GM06990 (cell line): ENCODE data around the gene RC3H2.
"Not testable (repeated sequence)": the region's sequence is repeated elsewhere in the genome, so short reads cannot be mapped to it uniquely, and the experiment has no call there.

ENCODE experiments used
- DNase-seq: peaks from one replicate; pipeline ENCODE4 v3.0.0-alpha.2; 2011; ENCODE audit not compliant: insufficient read length; ENCODE audit errors: extremely low read depth
- H3K27me3 ChIP-seq: replicated peaks from 2 replicates; pipeline ENCODE4 v1.6.0; 2011; ENCODE audit warnings: low read length; ENCODE audit not compliant: control insufficient read depth, insufficient read depth
- H3K36me3 ChIP-seq: 2 replicates; pipeline ENCODE4 v1.5.1; 2011; ENCODE audit warnings: low read length; ENCODE audit not compliant: control insufficient read depth, insufficient read depth
- H3K4me3 ChIP-seq: replicated peaks from 2 replicates; pipeline ENCODE4 v1.5.1; 2011; ENCODE audit warnings: low read depth, mild to moderate bottlenecking, control low read depth, low read length
- TF ChIP-seq, protein P1 (sequence below): IDR thresholded peaks from 2 replicates; pipeline ENCODE4 v1.5.1; 2011; ENCODE audit warnings: low read length, control low read depth, mild to moderate bottlenecking, inconsistent platforms; ENCODE audit not compliant: insufficient read depth, poor library complexity, severe bottlenecking

Gene RC3H2

DNA sequence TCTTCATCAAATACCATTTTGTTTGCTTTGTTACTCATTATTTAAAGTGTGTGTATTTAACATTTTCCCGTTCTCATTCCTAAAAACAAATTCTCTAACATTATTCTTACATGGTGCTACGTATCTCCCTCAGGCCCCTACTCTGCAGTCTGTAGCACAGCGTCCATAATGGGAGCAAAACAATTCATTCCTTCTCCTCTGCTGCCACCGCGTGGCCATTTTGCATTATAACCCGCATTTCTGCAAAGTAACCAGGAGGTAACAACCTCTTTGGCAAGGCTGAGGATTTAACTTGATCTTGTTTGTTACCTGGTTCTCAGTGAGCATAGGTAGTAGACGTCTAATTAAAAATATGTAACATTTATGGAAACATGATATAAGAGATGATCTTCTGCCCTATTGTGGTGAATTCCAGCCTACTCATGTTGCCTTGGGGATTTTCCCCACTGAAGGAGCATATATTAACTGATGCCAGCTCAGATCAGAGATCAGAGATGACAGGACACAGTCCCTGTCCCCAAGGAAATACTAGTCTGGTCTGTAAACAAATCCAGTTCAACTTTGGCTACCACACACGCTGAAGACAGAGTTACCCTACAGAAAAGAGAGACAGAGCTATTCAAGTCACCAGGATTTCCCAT is 94.7 kb downstream of the RC3H2 start:
- TF ChIP-seq, protein P1, sequence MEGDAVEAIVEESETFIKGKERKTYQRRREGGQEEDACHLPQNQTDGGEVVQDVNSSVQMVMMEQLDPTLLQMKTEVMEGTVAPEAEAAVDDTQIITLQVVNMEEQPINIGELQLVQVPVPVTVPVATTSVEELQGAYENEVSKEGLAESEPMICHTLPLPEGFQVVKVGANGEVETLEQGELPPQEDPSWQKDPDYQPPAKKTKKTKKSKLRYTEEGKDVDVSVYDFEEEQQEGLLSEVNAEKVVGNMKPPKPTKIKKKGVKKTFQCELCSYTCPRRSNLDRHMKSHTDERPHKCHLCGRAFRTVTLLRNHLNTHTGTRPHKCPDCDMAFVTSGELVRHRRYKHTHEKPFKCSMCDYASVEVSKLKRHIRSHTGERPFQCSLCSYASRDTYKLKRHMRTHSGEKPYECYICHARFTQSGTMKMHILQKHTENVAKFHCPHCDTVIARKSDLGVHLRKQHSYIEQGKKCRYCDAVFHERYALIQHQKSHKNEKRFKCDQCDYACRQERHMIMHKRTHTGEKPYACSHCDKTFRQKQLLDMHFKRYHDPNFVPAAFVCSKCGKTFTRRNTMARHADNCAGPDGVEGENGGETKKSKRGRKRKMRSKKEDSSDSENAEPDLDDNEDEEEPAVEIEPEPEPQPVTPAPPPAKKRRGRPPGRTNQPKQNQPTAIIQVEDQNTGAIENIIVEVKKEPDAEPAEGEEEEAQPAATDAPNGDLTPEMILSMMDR, result peak; percentile 60
- DNase-seq, result peak; percentile 17
- H3K36me3 ChIP-seq, result no peaks in the 10 kb centered on the region; the same call in 1 of the 2 replicates
- no peak overlapping the region for H3K4me3 ChIP-seq
- no peaks in the 10 kb centered on the region for H3K27me3 ChIP-seq

DNA sequence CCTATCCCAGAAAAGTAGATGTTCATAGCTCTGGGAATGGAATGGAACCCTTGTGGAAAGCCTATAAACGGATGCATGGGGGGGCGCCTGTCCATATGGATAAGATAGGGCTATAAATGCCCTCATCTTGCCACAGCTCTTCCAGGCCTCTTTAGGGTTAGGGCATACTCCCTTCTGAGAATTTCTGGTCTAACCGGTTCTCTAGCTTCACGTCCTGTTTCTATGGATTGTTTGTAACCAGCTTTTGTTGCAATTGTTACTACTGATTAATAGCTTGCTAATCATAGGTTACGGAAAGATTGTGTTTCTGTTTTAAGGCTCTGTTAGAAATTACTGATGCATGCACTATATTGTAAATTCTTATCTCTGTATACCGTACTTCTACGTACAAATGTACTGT is 95.9 kb downstream of the RC3H2 start:
- H3K27me3 ChIP-seq, H3K4me3 ChIP-seq, H3K36me3 ChIP-seq, DNase-seq: not testable (repeated sequence)

DNA sequence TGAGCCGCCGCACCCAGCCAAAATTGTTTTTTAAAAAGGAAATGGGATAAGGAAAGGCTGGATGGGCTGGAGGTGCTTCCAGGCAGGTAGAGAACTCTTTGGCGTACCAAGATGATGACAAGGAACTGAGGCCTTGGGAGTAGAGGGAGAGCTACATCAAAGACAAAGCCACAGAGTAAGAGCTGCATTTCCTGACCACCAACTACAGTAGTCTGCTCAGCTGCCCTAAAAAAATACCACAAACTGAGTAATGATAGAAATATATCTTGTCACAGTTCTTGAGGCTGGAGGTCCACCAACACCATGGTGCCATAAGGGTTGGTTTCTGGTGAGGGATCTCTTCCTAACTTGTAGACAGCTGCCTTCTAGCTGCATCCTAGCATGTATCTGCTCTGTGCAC is 97.0 kb downstream of the RC3H2 start:
- DNase-seq, result no peak
- TF ChIP-seq, protein P1, result no peak
- no peak overlapping the region for H3K4me3 ChIP-seq
- no peaks in the 10 kb centered on the region for H3K27me3 ChIP-seq
- no peaks in the 10 kb centered on the region for H3K36me3 ChIP-seq

DNA sequence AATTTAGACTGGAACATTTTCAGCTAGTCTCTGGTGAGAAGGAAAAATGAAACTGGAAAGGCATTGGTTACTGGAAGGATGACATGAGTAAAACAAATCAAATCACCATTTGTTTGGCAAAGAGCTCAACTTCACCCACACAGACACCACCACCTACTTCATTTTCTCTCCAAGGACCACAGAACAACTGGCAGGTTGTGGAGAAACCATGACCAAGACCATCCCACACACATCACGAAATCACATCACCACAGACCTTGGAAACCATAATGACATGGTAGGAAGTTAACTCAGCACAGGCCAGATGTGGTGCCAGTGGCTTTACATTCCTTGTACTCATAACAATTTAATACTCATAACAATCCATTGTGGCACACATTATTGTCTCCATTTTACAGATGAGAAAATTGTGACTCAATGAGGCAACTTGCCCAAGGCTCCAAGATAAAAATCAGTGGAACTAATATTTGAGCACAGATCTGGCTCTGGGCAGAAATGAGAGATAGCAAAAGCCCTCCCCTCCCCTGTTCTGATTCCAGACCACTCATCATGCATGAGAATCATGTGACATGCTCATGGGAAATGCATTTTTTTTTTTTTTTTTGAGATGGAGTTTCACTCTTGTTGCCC is 97.8 kb downstream of the RC3H2 start:
- H3K4me3 ChIP-seq, result no peak overlapping the region
- H3K36me3 ChIP-seq, result no peaks in the 10 kb centered on the region
- TF ChIP-seq, protein P1, result no peak
- DNase-seq, result no peak
- no peaks in the 10 kb centered on the region for H3K27me3 ChIP-seq

DNA sequence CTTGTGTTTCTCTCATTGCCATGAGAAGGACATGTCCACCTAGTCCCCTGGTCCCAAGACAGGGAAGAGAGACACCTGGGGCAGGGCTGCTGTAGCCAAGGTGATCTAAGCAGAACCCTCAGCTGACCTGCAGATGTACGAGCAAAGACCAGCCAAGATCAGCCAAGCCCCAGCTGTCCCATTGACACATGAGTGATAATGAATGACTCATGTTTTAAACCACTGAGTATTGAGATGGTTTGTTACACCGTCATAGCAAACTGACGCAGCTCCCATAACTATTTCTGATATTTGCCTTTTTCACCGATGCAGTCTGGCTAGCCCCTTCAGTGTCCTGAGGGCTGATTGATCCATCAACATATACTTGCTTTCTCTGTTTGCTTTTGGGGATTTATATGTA is 98.5 kb downstream of the RC3H2 start:
- no peaks in the 10 kb centered on the region for H3K27me3 ChIP-seq
- TF ChIP-seq, protein P1, result no peak
- no peak for DNase-seq
- no peak overlapping the region for H3K4me3 ChIP-seq
- H3K36me3 ChIP-seq, result no peaks in the 10 kb centered on the region

DNA sequence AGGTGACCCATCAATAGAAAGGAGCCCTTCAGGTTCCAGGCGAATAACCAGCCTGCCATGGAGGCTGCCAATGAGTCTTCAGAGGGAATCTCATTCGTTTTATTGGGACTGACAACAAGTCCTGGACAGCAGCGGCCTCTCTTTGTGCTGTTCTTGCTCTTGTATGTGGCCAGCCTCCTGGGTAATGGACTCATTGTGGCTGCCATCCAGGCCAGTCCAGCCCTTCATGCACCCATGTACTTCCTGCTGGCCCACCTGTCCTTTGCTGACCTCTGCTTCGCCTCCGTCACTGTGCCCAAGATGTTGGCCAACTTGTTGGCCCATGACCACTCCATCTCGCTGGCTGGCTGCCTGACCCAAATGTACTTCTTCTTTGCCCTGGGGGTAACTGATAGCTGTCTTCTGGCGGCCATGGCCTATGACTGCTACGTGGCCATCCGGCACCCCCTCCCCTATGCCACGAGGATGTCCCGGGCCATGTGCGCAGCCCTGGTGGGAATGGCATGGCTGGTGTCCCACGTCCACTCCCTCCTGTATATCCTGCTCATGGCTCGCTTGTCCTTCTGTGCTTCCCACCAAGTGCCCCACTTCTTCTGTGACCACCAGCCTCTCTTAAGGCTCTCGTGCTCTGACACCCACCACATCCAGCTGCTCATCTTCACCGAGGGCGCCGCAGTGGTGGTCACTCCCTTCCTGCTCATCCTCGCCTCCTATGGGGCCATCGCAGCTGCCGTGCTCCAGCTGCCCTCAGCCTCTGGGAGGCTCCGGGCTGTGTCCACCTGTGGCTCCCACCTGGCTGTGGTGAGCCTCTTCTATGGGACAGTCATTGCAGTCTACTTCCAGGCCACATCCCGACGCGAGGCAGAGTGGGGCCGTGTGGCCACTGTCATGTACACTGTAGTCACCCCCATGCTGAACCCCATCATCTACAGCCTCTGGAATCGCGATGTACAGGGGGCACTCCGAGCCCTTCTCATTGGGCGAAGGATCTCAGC is 104.8 kb downstream of the RC3H2 start, which contains the start of gene OR1K1:
OR1K1 (plus strand) TSS at position 58 of the 995 bp plus-strand sequence; CDS start at position 58, 0 bp downstream.
- H3K4me3 ChIP-seq, result no peak within 1 kb of the TSS
- H3K36me3 ChIP-seq, result no peaks in the 10 kb centered on the region
- DNase-seq, result no peak
- TF ChIP-seq, protein P1, result no peak
- no peaks in the 10 kb centered on the region for H3K27me3 ChIP-seq
